ENCODE measurements around the gene SCIMP. TPM values are rescaled to one million over a fixed set of nuclear protein-coding genes. Genes with fewer than 3 reads are reported as not detected.

Gene SCIMP
- total RNA-seq, 6 experiments from 2014 or later, result 1.0 to 9.9 (median 3.2) TPM

GRCh38 chr17:5184288-5184687 lies 50.4 kb downstream of the SCIMP start:
- no peak overlapping the region for H3K4me3 ChIP-seq
- ATAC-seq (no peak), DNase-seq (no peak)
- WGBS (ENCODE audit: insufficient coverage, low coverage, low lambda C conversion rate, missing lambda C conversion rate), result 70% methylated on average over 1 of the region's 2 CpGs
- no peaks in the 10 kb centered on the region for H3K4me1 ChIP-seq
- peaks cover 0 to 1% (median 0%) of the 10 kb centered on the region in 4 donors for H3K36me3 ChIP-seq
- no peaks in the 10 kb centered on the region for H3K27me3 ChIP-seq
- no peak for TF ChIP-seq CTCF (IDR thresholded peaks at IDR 0.05)
- peaks cover 6 to 76% (median 36%) of the 10 kb centered on the region in 4 donors for H3K9me3 ChIP-seq
- no peak overlapping the region for H3K27ac ChIP-seq
- intact Hi-C loops (cut with DNase I), result no loop called here

- intact Hi-C loops (cut with DNase I), result no loop called here
- no peaks in the 10 kb centered on the region for H3K4me1 ChIP-seq
- no peak for ATAC-seq
- H3K27me3 ChIP-seq, result no peaks in the 10 kb centered on the region
- no peak overlapping the region for H3K27ac ChIP-seq
- TF ChIP-seq CTCF (IDR thresholded peaks at IDR 0.05), result no peak
- TF ChIP-seq POLR2A (IDR thresholded peaks at IDR 0.05), result no peak
- no peak for DNase-seq
- no peak overlapping the region for H3K4me3 ChIP-seq
- H3K9me3 ChIP-seq, result peaks cover 6 to 80% (median 40%) of the 10 kb centered on the region in 4 donors
- H3K36me3 ChIP-seq, result peaks cover 0 to 1% (median 0%) of the 10 kb centered on the region in 4 donors
Measured at GRCh38 chr17:5183410-5183793, 51.3 kb downstream of the SCIMP start.

- H3K27me3 ChIP-seq, result no peaks in the 10 kb centered on the region
- WGBS (ENCODE audit: insufficient coverage, low coverage, low lambda C conversion rate, missing lambda C conversion rate), result 96% methylated on average over 6 of the region's 6 CpGs
- peaks cover 6 to 80% (median 43%) of the 10 kb centered on the region in 4 donors for H3K9me3 ChIP-seq
- ATAC-seq, result no peak
- no peak overlapping the region for H3K4me3 ChIP-seq
- H3K27ac ChIP-seq, result no peak overlapping the region
- intact Hi-C loops (cut with DNase I), result no loop called here
- peaks cover 0 to 1% (median 0%) of the 10 kb centered on the region in 4 donors for H3K36me3 ChIP-seq
- H3K4me1 ChIP-seq, result no peaks in the 10 kb centered on the region
- TF ChIP-seq CTCF (IDR thresholded peaks at IDR 0.05) (no peak), POLR2A (IDR thresholded peaks at IDR 0.05) (no peak)
- DNase-seq, result no peak
Measured at GRCh38 chr17:5182597-5183409, 51.9 kb downstream of the SCIMP start.

- DNase-seq, result no peak
- Histone ChIP-seq H3K27me3 (no peaks in the 10 kb centered on the region), H3K4me1 (no peaks in the 10 kb centered on the region), H3K9me3 (peaks cover 6 to 83% (median 46%) of the 10 kb centered on the region in 4 donors), H3K36me3 (peaks cover 0 to under 1% (median 0%) of the 10 kb centered on the region in 4 donors), H3K4me3 (no peak overlapping the region), H3K27ac (no peak overlapping the region)
- no peak for ATAC-seq
- TF ChIP-seq CTCF (IDR thresholded peaks at IDR 0.05) (no peak), POLR2A (IDR thresholded peaks at IDR 0.05) (no peak)
- WGBS (ENCODE audit: insufficient coverage, low coverage, low lambda C conversion rate, missing lambda C conversion rate), result 96% methylated on average over 9 of the region's 10 CpGs
- intact Hi-C loops (cut with DNase I), result no loop called here
Measured at GRCh38 chr17:5181509-5182305, 53.0 kb downstream of the SCIMP start.

All from right lobe of liver (tissue), 6 donors.